GM13977 (cell line): ENCODE results near the gene GRWD1.

ENCODE experiments used
- DNase-seq: peaks from one replicate; pipeline ENCODE4 v3.0.0; 2012; ENCODE audit warnings: low spot score
- in situ Hi-C: fragments of 300-500 bp; cut with MboI; formaldehyde crosslinking; loops from one replicate; pipeline ENCODE4 v1.12.0; 2022; ENCODE audit warnings: low sequenced_read_pairs, low pct_unique_long_range_greater_than_20kb, mixed read lengths, inconsistent platforms; ENCODE audit not compliant: unreplicated experiment
- TF ChIP-seq, protein P1 (sequence below): IDR thresholded peaks from 2 replicates; pipeline ENCODE4 v1.5.1; 2012; ENCODE audit warnings: mild to moderate bottlenecking, control low read depth; ENCODE audit not compliant: insufficient read depth; ENCODE audit errors: extremely low read depth, missing control alignments

Gene GRWD1

GRCh38 chr19:48506138-48506733 lies 60.5 kb downstream of the GRWD1 start:
- in situ Hi-C loops: loop anchor here (5.0 kb wide), 1 partner anchor 81 kb away; no protein-coding TSS in a partner anchor
- TF ChIP-seq, protein P1, sequence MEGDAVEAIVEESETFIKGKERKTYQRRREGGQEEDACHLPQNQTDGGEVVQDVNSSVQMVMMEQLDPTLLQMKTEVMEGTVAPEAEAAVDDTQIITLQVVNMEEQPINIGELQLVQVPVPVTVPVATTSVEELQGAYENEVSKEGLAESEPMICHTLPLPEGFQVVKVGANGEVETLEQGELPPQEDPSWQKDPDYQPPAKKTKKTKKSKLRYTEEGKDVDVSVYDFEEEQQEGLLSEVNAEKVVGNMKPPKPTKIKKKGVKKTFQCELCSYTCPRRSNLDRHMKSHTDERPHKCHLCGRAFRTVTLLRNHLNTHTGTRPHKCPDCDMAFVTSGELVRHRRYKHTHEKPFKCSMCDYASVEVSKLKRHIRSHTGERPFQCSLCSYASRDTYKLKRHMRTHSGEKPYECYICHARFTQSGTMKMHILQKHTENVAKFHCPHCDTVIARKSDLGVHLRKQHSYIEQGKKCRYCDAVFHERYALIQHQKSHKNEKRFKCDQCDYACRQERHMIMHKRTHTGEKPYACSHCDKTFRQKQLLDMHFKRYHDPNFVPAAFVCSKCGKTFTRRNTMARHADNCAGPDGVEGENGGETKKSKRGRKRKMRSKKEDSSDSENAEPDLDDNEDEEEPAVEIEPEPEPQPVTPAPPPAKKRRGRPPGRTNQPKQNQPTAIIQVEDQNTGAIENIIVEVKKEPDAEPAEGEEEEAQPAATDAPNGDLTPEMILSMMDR: peak; percentile 49
- DNase-seq: peak; percentile 75
